ENCODE data around the gene LDLR.

GRCh38 chr19:11164296-11164695 is 75.0 kb downstream of the LDLR start:
- TF ChIP-seq EZH2 (IDR thresholded peaks at IDR 0.05) (no peak), POLR2AphosphoS5 (IDR thresholded peaks at IDR 0.05; ENCODE audit: borderline replicate concordance, low read depth, low read length) (no peak)
